Trophoblast cell (in vitro differentiated cells and primary cell): ENCODE results near the gene WFDC11. TPM values are rescaled to one million over a fixed set of nuclear protein-coding genes. Genes with fewer than 3 reads are reported as not detected.
"Not testable (repeated sequence)": the region's sequence is repeated elsewhere in the genome, so short reads cannot be mapped to it uniquely, and the experiment has no call there.

Experiments
- DNase-seq, 2 donors: peaks; one replicate each; pipeline ENCODE4 v3.0.0-alpha.2; 2016
- H2AFZ ChIP-seq: 2 replicates; pipeline ENCODE4 v1.6.1; 2013; ENCODE audit warnings: low read length, moderate library complexity, mild to moderate bottlenecking; ENCODE audit not compliant: insufficient read depth, poor library complexity
- H2AK5ac ChIP-seq: 2 replicates; pipeline ENCODE4 v1.6.1; 2013; ENCODE audit warnings: mild to moderate bottlenecking, low read length
- H2BK120ac ChIP-seq: 2 replicates; pipeline ENCODE4 v1.6.1; 2013; ENCODE audit warnings: low read length, mild to moderate bottlenecking, moderate library complexity; ENCODE audit not compliant: insufficient read depth, poor library complexity
- H2BK12ac ChIP-seq: 2 replicates; pipeline ENCODE4 v1.6.1; 2013; ENCODE audit warnings: mild to moderate bottlenecking, low read length, moderate library complexity
- H2BK5ac ChIP-seq: 2 replicates; pipeline ENCODE4 v1.6.1; 2013; ENCODE audit warnings: low read length, low read depth, moderate library complexity, mild to moderate bottlenecking; ENCODE audit not compliant: poor library complexity
- H3K14ac ChIP-seq: 2 replicates; pipeline ENCODE4 v1.6.1; 2013; ENCODE audit warnings: mild to moderate bottlenecking, low read length
- H3K18ac ChIP-seq: 2 replicates; pipeline ENCODE4 v1.6.1; 2013; ENCODE audit warnings: mild to moderate bottlenecking, low read length
- H3K23ac ChIP-seq: 2 replicates; pipeline ENCODE4 v1.6.1; 2013; ENCODE audit warnings: low read length
- H3K27ac ChIP-seq: 2 replicates; pipeline ENCODE4 v1.5.1; 2013; ENCODE audit warnings: low read depth, mild to moderate bottlenecking, inconsistent platforms, low read length, moderate library complexity
- H3K27me3 ChIP-seq: 2 replicates; pipeline ENCODE4 v1.6.1; 2013; ENCODE audit warnings: inconsistent platforms, mild to moderate bottlenecking, low read length, moderate library complexity; ENCODE audit not compliant: insufficient read depth
- H3K36me3 ChIP-seq, 2 experiments: 1 replicate in 1 of 2; 2 replicates in 1 of 2; pipeline ENCODE4 v1.6.1; 2013; ENCODE audit warnings: low read length in 2 of 2, mild to moderate bottlenecking in 2 of 2, moderate library complexity in 1 of 2; ENCODE audit not compliant: insufficient read depth in 2 of 2, control insufficient read depth in 1 of 2
- H3K4ac ChIP-seq: 2 replicates; pipeline ENCODE4 v1.6.1; 2013; ENCODE audit warnings: low read depth, mild to moderate bottlenecking, low read length, moderate library complexity
- H3K4me1 ChIP-seq, 2 experiments: 1 replicate in 1 of 2; 2 replicates in 1 of 2; pipeline ENCODE4 v1.6.1; 2013; ENCODE audit warnings: low read length in 2 of 2, mild to moderate bottlenecking in 2 of 2, moderate library complexity in 1 of 2; ENCODE audit not compliant: insufficient read depth in 2 of 2, control insufficient read depth in 1 of 2
- H3K4me2 ChIP-seq: 2 replicates; pipeline ENCODE4 v1.6.1; 2013; ENCODE audit warnings: inconsistent platforms, mild to moderate bottlenecking, low read length, moderate library complexity
- H3K4me3 ChIP-seq: 2 replicates; pipeline ENCODE4 v1.5.1; 2013; ENCODE audit warnings: mild to moderate bottlenecking, low read depth, low read length, inconsistent platforms
- H3K79me1 ChIP-seq: one replicate; pipeline ENCODE4 v1.6.1; 2013; ENCODE audit warnings: low read length
- H3K79me2 ChIP-seq: 2 replicates; pipeline ENCODE4 v1.6.1; 2013; ENCODE audit warnings: low read length, mild to moderate bottlenecking; ENCODE audit not compliant: control insufficient read depth, insufficient read depth, poor library complexity
- H3K9ac ChIP-seq: 2 replicates; pipeline ENCODE4 v1.6.1; 2013; ENCODE audit warnings: mild to moderate bottlenecking, low read length
- H3K9me3 ChIP-seq: 2 replicates; pipeline ENCODE4 v1.6.1; 2013; ENCODE audit warnings: low read depth, mild to moderate bottlenecking, control low read depth, inconsistent platforms, low read length; ENCODE audit not compliant: insufficient read depth
- H4K12ac ChIP-seq: 2 replicates; pipeline ENCODE4 v1.6.1; 2013; ENCODE audit warnings: low read depth, mild to moderate bottlenecking, low read length, moderate library complexity
- H4K8ac ChIP-seq: 2 replicates; pipeline ENCODE4 v1.6.1; 2013; ENCODE audit warnings: low read depth, mild to moderate bottlenecking, low read length, moderate library complexity
- H4K91ac ChIP-seq: one replicate; pipeline ENCODE4 v1.6.1; 2013; ENCODE audit warnings: low read depth, mild to moderate bottlenecking, low read length, moderate library complexity
- WGBS: extraction: QIAGEN DNeasy Blood & Tissue Kit; methylation state at CpG from one replicate; pipeline ENCODE4 v1.1.7; 2013; ENCODE audit warnings: missing lambda C conversion rate; ENCODE audit not compliant: insufficient read length, insufficient coverage; ENCODE audit errors: extremely low coverage; 5-methylcytosine and 5-hydroxymethylcytosine counted together
- polyA plus RNA-seq: library from polyadenylated mRNA; stranded (reverse); fragments of 200-250 nt; gene quantifications from 2 replicates; pipeline ENCODE4 v1.2.3, GENCODE V29; 2013

The WFDC11 gene
- not detected in 2 replicates for polyA plus RNA-seq

- H3K79me2 ChIP-seq, result no peaks in the 10 kb centered on the region
- WGBS, result no CpG with 5 or more reads among the region's 1 CpG
These were observed at the start of gene WFDC11 for GRCh38 chr20:45670139-45670538. WFDC11 (minus strand) TSS chr20:45670239; CDS start chr20:45650600, 19,639 bp downstream.

DNA sequence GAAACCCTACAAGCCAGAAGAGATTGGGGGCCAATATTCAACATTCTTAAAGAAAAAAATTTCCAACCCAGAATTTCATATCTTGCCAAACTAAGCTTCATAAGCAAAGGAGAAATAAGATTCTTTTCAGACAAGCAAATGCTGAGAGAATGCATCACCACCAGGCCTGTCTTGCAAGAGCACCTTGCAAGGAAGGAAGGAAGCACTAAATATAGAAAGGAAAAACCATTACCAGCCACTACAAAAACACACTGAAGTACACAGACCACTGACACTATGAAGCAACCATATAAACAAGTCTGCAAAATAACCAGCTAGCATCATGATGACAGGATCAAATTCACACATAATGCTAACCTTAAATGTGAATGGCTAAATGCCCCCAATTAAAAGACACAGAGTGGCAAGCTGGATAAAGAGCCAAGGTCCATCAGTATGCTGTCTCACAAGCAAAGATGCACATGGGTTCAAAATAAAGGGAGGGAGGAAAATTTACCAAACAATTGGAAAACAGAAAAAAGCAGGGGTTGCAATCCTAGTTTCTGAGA is 46.2 kb upstream of the WFDC11 start:
- not testable (repeated sequence) for H3K4me2 ChIP-seq, H2BK12ac ChIP-seq

More at GRCh38 chr20:45670139-45670538, at the start of gene WFDC11:
- no peak within 1 kb of the TSS for H2AK5ac ChIP-seq
- no peak within 1 kb of the TSS for H4K8ac ChIP-seq
- no peak for DNase-seq
- no peaks in the 10 kb centered on the region for H3K4me1 ChIP-seq
- no peak within 1 kb of the TSS for H2BK120ac ChIP-seq
- no peak within 1 kb of the TSS for H2BK12ac ChIP-seq
- H2BK5ac ChIP-seq, result no peak within 1 kb of the TSS
- H3K23ac ChIP-seq, result no peak within 1 kb of the TSS
- no peak within 1 kb of the TSS for H2AFZ ChIP-seq
- H3K4ac ChIP-seq, result no peak within 1 kb of the TSS
- H3K9ac ChIP-seq, result no peak within 1 kb of the TSS
- no peaks in the 10 kb centered on the region for H3K27me3 ChIP-seq
- no peak within 1 kb of the TSS for H4K91ac ChIP-seq
- no peak within 1 kb of the TSS for H3K4me3 ChIP-seq
- H3K9me3 ChIP-seq, result no peaks in the 10 kb centered on the region
- no peak within 1 kb of the TSS for H3K14ac ChIP-seq
- H4K12ac ChIP-seq, result no peak within 1 kb of the TSS
- no peaks in the 10 kb centered on the region for H3K79me1 ChIP-seq
- no peak within 1 kb of the TSS for H3K27ac ChIP-seq
- no peak within 1 kb of the TSS for H3K4me2 ChIP-seq
- no peak within 1 kb of the TSS for H3K18ac ChIP-seq
- H3K36me3 ChIP-seq, result no peaks in the 10 kb centered on the region

GRCh38 chr20:45704969-45705637 is 35.1 kb upstream of the WFDC11 start, which contains the start of gene WFDC10B:
WFDC10B (minus strand) TSS chr20:45705019; CDS start chr20:45685992, 19,027 bp downstream.
- Histone ChIP-seq H4K12ac (no peak within 1 kb of the TSS), H2BK12ac (no peak within 1 kb of the TSS), H3K18ac (no peak within 1 kb of the TSS), H3K9me3 (no peaks in the 10 kb centered on the region), H2BK120ac (no peak within 1 kb of the TSS), H3K79me1 (no peaks in the 10 kb centered on the region), H2AK5ac (no peak within 1 kb of the TSS), H2BK5ac (no peak within 1 kb of the TSS), H3K14ac (no peak within 1 kb of the TSS), H2AFZ (no peak within 1 kb of the TSS), H3K4ac (no peak within 1 kb of the TSS), H3K4me2 (no peak within 1 kb of the TSS), H3K27me3 (no peaks in the 10 kb centered on the region), H3K4me1 (no peaks in the 10 kb centered on the region), H3K9ac (no peak within 1 kb of the TSS), H4K8ac (no peak within 1 kb of the TSS), H3K79me2 (no peaks in the 10 kb centered on the region), H4K91ac (no peak within 1 kb of the TSS), H3K23ac (no peak within 1 kb of the TSS), H3K36me3 (no peaks in the 10 kb centered on the region), H3K4me3 (no peak within 1 kb of the TSS), H3K27ac (no peak within 1 kb of the TSS)
- no CpG with 5 or more reads among the region's 1 CpG for WGBS
- no peak for DNase-seq

More for the DNA sequence above, 46.2 kb upstream of the WFDC11 start:
- not testable (repeated sequence) for H4K12ac ChIP-seq, H3K18ac ChIP-seq, H2BK120ac ChIP-seq, H3K79me1 ChIP-seq, DNase-seq, H3K4me3 ChIP-seq, H2AFZ ChIP-seq, H3K9ac ChIP-seq, H2BK5ac ChIP-seq, H3K79me2 ChIP-seq, H3K23ac ChIP-seq, H3K36me3 ChIP-seq, H4K8ac ChIP-seq, H3K27ac ChIP-seq, H4K91ac ChIP-seq, H3K27me3 ChIP-seq, H3K4ac ChIP-seq, H3K9me3 ChIP-seq, H3K4me1 ChIP-seq, H2AK5ac ChIP-seq, H3K14ac ChIP-seq

- H3K4me2 ChIP-seq, result no peak within 1 kb of the TSS
- H3K4me1 ChIP-seq, result no peaks in the 10 kb centered on the region
- no peak within 1 kb of the TSS for H4K8ac ChIP-seq
- DNase-seq, result no peak
- H3K18ac ChIP-seq, result no peak within 1 kb of the TSS
- H3K9ac ChIP-seq, result no peak within 1 kb of the TSS
- WGBS, result no CpG with 5 or more reads among the region's 4 CpGs
- H3K23ac ChIP-seq, result no peak within 1 kb of the TSS
- no peak within 1 kb of the TSS for H2BK5ac ChIP-seq
- no peak within 1 kb of the TSS for H3K4ac ChIP-seq
- no peaks in the 10 kb centered on the region for H3K79me2 ChIP-seq
- H2AK5ac ChIP-seq, result no peak within 1 kb of the TSS
- no peaks in the 10 kb centered on the region for H3K27me3 ChIP-seq
- H3K27ac ChIP-seq, result no peak within 1 kb of the TSS
- no peak within 1 kb of the TSS for H2AFZ ChIP-seq
- no peak within 1 kb of the TSS for H2BK12ac ChIP-seq
- no peaks in the 10 kb centered on the region for H3K79me1 ChIP-seq
- no peak within 1 kb of the TSS for H4K12ac ChIP-seq
- no peak within 1 kb of the TSS for H3K14ac ChIP-seq
- no peak within 1 kb of the TSS for H2BK120ac ChIP-seq
- no peaks in the 10 kb centered on the region for H3K36me3 ChIP-seq
- H4K91ac ChIP-seq, result no peak within 1 kb of the TSS
- no peak within 1 kb of the TSS for H3K4me3 ChIP-seq
- H3K9me3 ChIP-seq, result no peaks in the 10 kb centered on the region
These were observed 31.8 kb upstream of the WFDC11 start, which contains the start of gene WFDC13 for GRCh38 chr20:45701873-45702272. WFDC13 (plus strand) TSS chr20:45702038; CDS start chr20:45702124, 86 bp downstream.
